Measurements from ENCODE around the gene FAM222A.

DNA sequence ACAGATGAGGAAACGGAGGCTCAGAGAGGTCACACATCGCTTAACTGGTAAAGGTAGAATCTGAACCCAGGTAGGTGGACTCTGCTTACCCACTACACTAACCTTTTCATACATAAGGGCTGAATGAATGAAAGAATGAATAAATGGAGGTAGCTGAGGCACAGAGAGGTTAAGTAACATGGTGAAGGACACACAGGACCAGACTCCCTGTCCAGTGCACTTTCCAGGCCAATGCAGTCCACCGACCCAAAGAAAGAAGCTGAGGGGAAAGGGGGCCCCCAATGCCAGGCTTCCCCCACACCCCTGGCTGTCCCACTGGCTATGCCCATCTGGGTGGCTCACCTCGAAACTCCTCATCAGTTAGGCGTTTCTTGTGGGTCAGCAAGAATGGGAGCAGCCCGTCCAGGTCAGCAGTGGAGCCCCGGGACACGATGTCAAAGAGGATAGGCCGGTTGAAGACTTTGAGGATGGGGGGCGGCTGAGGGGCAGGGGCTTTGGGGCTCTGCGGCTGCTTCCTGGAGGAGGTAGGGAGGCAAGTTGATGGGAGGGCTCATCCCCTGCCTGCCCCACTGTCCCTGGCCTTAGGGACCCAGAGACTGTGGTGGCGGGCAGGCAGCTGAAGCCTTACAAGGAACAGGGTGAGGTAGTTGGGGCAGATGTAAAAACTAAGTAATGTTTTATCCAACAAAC, 94.5 kb downstream of the FAM222A start:
- TF ChIP-seq EZH2 (IDR thresholded peaks at IDR 0.05; ENCODE audit: borderline replicate concordance, low read depth, low read length, poor library complexity, severe bottlenecking), result no peak
- no peak for TF ChIP-seq CTCF (conservative IDR thresholded peaks at IDR 0.05; ENCODE audit: low read depth, low read length)
